Endothelial cell (in vitro differentiated cells): Measurements from ENCODE around the gene ANGPTL1. TPM values are rescaled to one million over a fixed set of nuclear protein-coding genes. Genes with fewer than 3 reads are reported as not detected.

ENCODE experiments used
- DNase-seq: peaks from one replicate; pipeline ENCODE4 v3.0.0; 2021; ENCODE audit warnings: low spot score
- H3K27ac Mint-ChIP-seq: one replicate; pipeline ENCODE4 v1.8.0; 2021; ENCODE audit warnings: mixed read lengths, inconsistent platforms; ENCODE audit not compliant: unreplicated experiment
- H3K27me3 Mint-ChIP-seq: one replicate; pipeline ENCODE4 v1.8.0; 2021; ENCODE audit warnings: mild to moderate bottlenecking, moderate library complexity, mixed read lengths, inconsistent platforms; ENCODE audit not compliant: unreplicated experiment
- H3K36me3 Mint-ChIP-seq: one replicate; pipeline ENCODE4 v1.8.0; 2021; ENCODE audit warnings: mild to moderate bottlenecking, low read depth, mixed read lengths, inconsistent platforms; ENCODE audit not compliant: unreplicated experiment
- H3K4me1 Mint-ChIP-seq: one replicate; pipeline ENCODE4 v1.8.0; 2021; ENCODE audit warnings: mild to moderate bottlenecking, mixed read lengths, inconsistent platforms; ENCODE audit not compliant: unreplicated experiment
- H3K4me3 Mint-ChIP-seq: one replicate; pipeline ENCODE4 v1.8.0; 2021; ENCODE audit warnings: mild to moderate bottlenecking, mixed read lengths, inconsistent platforms; ENCODE audit not compliant: unreplicated experiment
- H3K9me3 Mint-ChIP-seq: one replicate; pipeline ENCODE4 v1.8.0; 2021; ENCODE audit warnings: mixed read lengths, inconsistent platforms; ENCODE audit not compliant: unreplicated experiment
- CTCF ChIP-seq: fragments of 200-600 bp; sonication (generic); IDR thresholded peaks from one replicate; pipeline ENCODE4 v1.5.0; 2021; ENCODE audit warnings: antibody characterized with exemption; ENCODE audit not compliant: unreplicated experiment
- total RNA-seq: library from RNA; stranded (reverse); fragmentation: NEBNext Ultra II Directional; extraction: Animal tissue kit (Norgen Biotek cat#: 25700); gene quantifications from one replicate; pipeline ENCODE4 v1.2.1, GENCODE V29; 2021; ENCODE audit not compliant: unreplicated experiment

The ANGPTL1 gene
- total RNA-seq, 1 donor from 2014 or later = not detected

GRCh38 chr1:178912597-178912996, 41.7 kb upstream of the ANGPTL1 start:
- no peak for DNase-seq
- no peaks in the 10 kb centered on the region for H3K36me3 Mint-ChIP-seq
- no peaks in the 10 kb centered on the region for H3K9me3 Mint-ChIP-seq
- no peaks in the 10 kb centered on the region for H3K4me1 Mint-ChIP-seq
- H3K4me3 Mint-ChIP-seq = no peak overlapping the region
- H3K27ac Mint-ChIP-seq = no peak overlapping the region
- peaks cover 1% of the 10 kb centered on the region for H3K27me3 Mint-ChIP-seq
- TF ChIP-seq CTCF = no peak

GRCh38 chr1:178910023-178910422, 39.1 kb upstream of the ANGPTL1 start:
- Mint-ChIP-seq H3K27me3 (peaks cover 1% of the 10 kb centered on the region), H3K9me3 (no peaks in the 10 kb centered on the region), H3K27ac (no peak overlapping the region), H3K36me3 (no peaks in the 10 kb centered on the region), H3K4me1 (no peaks in the 10 kb centered on the region), H3K4me3 (no peak overlapping the region)
- no peak for DNase-seq
- TF ChIP-seq CTCF = no peak

- Mint-ChIP-seq H3K4me1 (no peaks in the 10 kb centered on the region), H3K4me3 (no peak overlapping the region), H3K27me3 (no peaks in the 10 kb centered on the region), H3K27ac (no peak overlapping the region), H3K36me3 (peaks cover 2% of the 10 kb centered on the region), H3K9me3 (no peaks in the 10 kb centered on the region)
- DNase-seq = no peak
- TF ChIP-seq CTCF = no peak
Observed at GRCh38 chr1:178908358-178908757, 37.5 kb upstream of the ANGPTL1 start.

GRCh38 chr1:178901482-178902125, 30.7 kb upstream of the ANGPTL1 start:
- Mint-ChIP-seq H3K9me3 (no peaks in the 10 kb centered on the region), H3K4me1 (no peaks in the 10 kb centered on the region), H3K4me3 (no peak overlapping the region), H3K27me3 (peaks cover 2% of the 10 kb centered on the region), H3K36me3 (peaks cover 11% of the 10 kb centered on the region), H3K27ac (no peak overlapping the region)
- DNase-seq = no peak
- TF ChIP-seq CTCF = no peak

GRCh38 chr1:178899402-178899801, 28.5 kb upstream of the ANGPTL1 start:
- H3K4me3 Mint-ChIP-seq = no peak overlapping the region
- peaks cover 2% of the 10 kb centered on the region for H3K27me3 Mint-ChIP-seq
- peaks cover 23% of the 10 kb centered on the region for H3K36me3 Mint-ChIP-seq
- no peak overlapping the region for H3K27ac Mint-ChIP-seq
- H3K9me3 Mint-ChIP-seq = no peaks in the 10 kb centered on the region
- TF ChIP-seq CTCF = no peak
- DNase-seq = no peak
- no peaks in the 10 kb centered on the region for H3K4me1 Mint-ChIP-seq
